ENCODE data around the gene PDE9A. TPM values are rescaled to one million over a fixed set of nuclear protein-coding genes. Genes with fewer than 3 reads are reported as not detected.

PDE9A gene
- total RNA-seq, 1 experiment from 2014 or later = 8.4 TPM

- DNase-seq = no peak
- Histone ChIP-seq H3K36me3 (ENCODE audit: low read depth) (no peaks in the 10 kb centered on the region), H3K4me2 (no peak overlapping the region), H3K27me3 (ENCODE audit: insufficient read depth, low read depth) (no peaks in the 10 kb centered on the region), H4K20me1 (ENCODE audit: insufficient read depth) (peaks cover 3% of the 10 kb centered on the region; the same call in 1 of the 2 replicates), H3K4me3 (no peak overlapping the region), H3K9me3 (ENCODE audit: insufficient read depth, low read depth) (no peaks in the 10 kb centered on the region), H3K4me1 (replicated peaks; ENCODE audit: insufficient read depth) (peaks cover 9% of the 10 kb centered on the region), H2AFZ (no peak overlapping the region), H3F3A (ENCODE audit: insufficient read depth, low read depth) (peaks cover 9% of the 10 kb centered on the region; the same call in 1 of the 2 replicates), H3K79me2 (ENCODE audit: low read depth) (no peaks in the 10 kb centered on the region), H3K9me2 (ENCODE audit: insufficient read depth) (no peaks in the 10 kb centered on the region), H3K27ac (no peak overlapping the region)
- POLR2A ChIA-PET (ENCODE audit: unreplicated experiment) = no interaction called here
- CTCF ChIA-PET = no interaction called here
- intact Hi-C loops (cut with micrococcal nuclease; ENCODE audit: unreplicated experiment) = no loop called here
- TF ChIP-seq, protein P1, sequence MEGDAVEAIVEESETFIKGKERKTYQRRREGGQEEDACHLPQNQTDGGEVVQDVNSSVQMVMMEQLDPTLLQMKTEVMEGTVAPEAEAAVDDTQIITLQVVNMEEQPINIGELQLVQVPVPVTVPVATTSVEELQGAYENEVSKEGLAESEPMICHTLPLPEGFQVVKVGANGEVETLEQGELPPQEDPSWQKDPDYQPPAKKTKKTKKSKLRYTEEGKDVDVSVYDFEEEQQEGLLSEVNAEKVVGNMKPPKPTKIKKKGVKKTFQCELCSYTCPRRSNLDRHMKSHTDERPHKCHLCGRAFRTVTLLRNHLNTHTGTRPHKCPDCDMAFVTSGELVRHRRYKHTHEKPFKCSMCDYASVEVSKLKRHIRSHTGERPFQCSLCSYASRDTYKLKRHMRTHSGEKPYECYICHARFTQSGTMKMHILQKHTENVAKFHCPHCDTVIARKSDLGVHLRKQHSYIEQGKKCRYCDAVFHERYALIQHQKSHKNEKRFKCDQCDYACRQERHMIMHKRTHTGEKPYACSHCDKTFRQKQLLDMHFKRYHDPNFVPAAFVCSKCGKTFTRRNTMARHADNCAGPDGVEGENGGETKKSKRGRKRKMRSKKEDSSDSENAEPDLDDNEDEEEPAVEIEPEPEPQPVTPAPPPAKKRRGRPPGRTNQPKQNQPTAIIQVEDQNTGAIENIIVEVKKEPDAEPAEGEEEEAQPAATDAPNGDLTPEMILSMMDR (conservative IDR thresholded peaks at IDR 0.05) = no peak
- TF ChIP-seq EZH2 (IDR thresholded peaks at IDR 0.05; ENCODE audit: low read depth) = no peak
- BruUV-seq (replicated peaks) = no TSS peak
Measured at GRCh38 chr21:42674351-42674940, 21.0 kb downstream of the PDE9A start.

DNA sequence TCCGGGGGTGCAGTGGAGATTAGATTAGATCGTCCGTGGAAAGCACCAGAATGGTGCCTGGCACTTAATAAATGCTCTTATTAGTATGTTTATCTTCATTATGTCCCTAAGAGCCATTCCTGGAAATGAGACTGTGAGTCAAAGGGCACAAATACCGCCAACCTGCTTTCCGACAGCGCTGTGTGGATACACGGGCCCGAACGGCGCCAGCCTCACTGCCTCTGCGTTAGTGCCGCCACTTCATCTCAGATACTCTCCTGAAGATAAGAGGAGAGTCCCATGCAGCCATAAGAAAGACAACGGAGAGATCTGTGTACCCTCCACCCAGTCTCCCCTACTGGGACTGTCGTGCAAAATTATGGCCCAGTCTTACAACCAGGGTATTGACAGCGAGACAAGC, 22.0 kb downstream of the PDE9A start:
- H3K36me3 ChIP-seq (ENCODE audit: low read depth) = no peaks in the 10 kb centered on the region
- no peak overlapping the region for H2AFZ ChIP-seq
- TF ChIP-seq, protein P1 (conservative IDR thresholded peaks at IDR 0.05) = no peak
- no peak for TF ChIP-seq EZH2 (IDR thresholded peaks at IDR 0.05; ENCODE audit: low read depth)
- ChIA-PET POLR2A (ENCODE audit: unreplicated experiment) (no interaction called here), CTCF (no interaction called here)
- peaks cover 9% of the 10 kb centered on the region; the same call in 1 of the 2 replicates for H3F3A ChIP-seq (ENCODE audit: insufficient read depth, low read depth)
- peaks cover 9% of the 10 kb centered on the region for H3K4me1 ChIP-seq (replicated peaks; ENCODE audit: insufficient read depth)
- no peaks in the 10 kb centered on the region for H3K9me3 ChIP-seq (ENCODE audit: insufficient read depth, low read depth)
- no peaks in the 10 kb centered on the region for H3K9me2 ChIP-seq (ENCODE audit: insufficient read depth)
- no TSS peak for BruUV-seq (replicated peaks)
- H3K27me3 ChIP-seq (ENCODE audit: insufficient read depth, low read depth) = no peaks in the 10 kb centered on the region
- DNase-seq = no peak
- no peak overlapping the region for H3K27ac ChIP-seq
- no peaks in the 10 kb centered on the region for H3K79me2 ChIP-seq (ENCODE audit: low read depth)
- intact Hi-C loops (cut with micrococcal nuclease; ENCODE audit: unreplicated experiment) = no loop called here
- H3K4me3 ChIP-seq = no peak overlapping the region
- H4K20me1 ChIP-seq (ENCODE audit: insufficient read depth) = peaks cover 3% of the 10 kb centered on the region; the same call in 1 of the 2 replicates
- no peak overlapping the region for H3K4me2 ChIP-seq

DNA sequence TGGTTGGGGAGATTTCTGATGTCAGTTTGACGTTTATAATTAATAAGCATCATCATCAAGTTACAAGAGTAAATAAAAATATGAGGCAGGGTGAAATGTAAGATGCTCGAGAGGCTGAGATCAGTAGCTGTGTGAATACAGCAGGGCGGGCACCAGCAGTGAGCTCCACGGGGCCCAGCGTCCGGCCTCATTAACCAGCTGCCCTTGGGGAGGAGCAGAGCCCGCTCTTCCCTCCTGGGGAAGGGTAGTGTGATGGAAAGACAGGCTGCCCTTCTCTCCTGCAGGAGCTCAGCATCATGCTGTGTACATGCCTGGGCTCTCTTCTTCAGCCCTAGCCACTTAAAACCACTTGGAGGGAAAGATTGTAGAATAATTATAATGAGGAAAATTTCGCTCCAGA, 23.4 kb downstream of the PDE9A start:
- Histone ChIP-seq H3K27ac (no peak overlapping the region), H3K9me3 (ENCODE audit: insufficient read depth, low read depth) (no peaks in the 10 kb centered on the region), H3F3A (ENCODE audit: insufficient read depth, low read depth) (peaks cover 9% of the 10 kb centered on the region; the same call in 1 of the 2 replicates), H3K36me3 (ENCODE audit: low read depth) (no peaks in the 10 kb centered on the region), H4K20me1 (ENCODE audit: insufficient read depth) (peaks cover 3% of the 10 kb centered on the region; the same call in 1 of the 2 replicates), H2AFZ (no peak overlapping the region), H3K27me3 (ENCODE audit: insufficient read depth, low read depth) (no peaks in the 10 kb centered on the region), H3K4me1 (replicated peaks; ENCODE audit: insufficient read depth) (peaks cover 9% of the 10 kb centered on the region), H3K4me2 (no peak overlapping the region), H3K9me2 (ENCODE audit: insufficient read depth) (no peaks in the 10 kb centered on the region), H3K4me3 (no peak overlapping the region), H3K79me2 (ENCODE audit: low read depth) (no peaks in the 10 kb centered on the region)
- no peak for TF ChIP-seq EZH2 (IDR thresholded peaks at IDR 0.05; ENCODE audit: low read depth)
- TF ChIP-seq, protein P1 (conservative IDR thresholded peaks at IDR 0.05) = no peak
- ChIA-PET CTCF (no interaction called here), POLR2A (ENCODE audit: unreplicated experiment) (no interaction called here)
- DNase-seq = no peak
- no TSS peak for BruUV-seq (replicated peaks)
- intact Hi-C loops (cut with micrococcal nuclease; ENCODE audit: unreplicated experiment) = no loop called here
